ENCODE measurements around the gene INTS14. TPM values are rescaled to one million over a fixed set of nuclear protein-coding genes. Genes with fewer than 3 reads are reported as not detected.
"Not testable (repeated sequence)": the region's sequence is repeated elsewhere in the genome, so short reads cannot be mapped to it uniquely, and the experiment has no call there.

Gene INTS14
- total RNA-seq, 6 experiments from 2014 or later = 27.8 to 35.0 (median 31.0) TPM

GRCh38 chr15:65553691-65554090 lies 57.2 kb downstream of the INTS14 start:
- Mint-ChIP-seq H3K36me3 (ENCODE audit: low read depth) (peaks cover 27% of the 10 kb centered on the region), H3K4me3 (no peak overlapping the region), H3K27ac (no peak overlapping the region), H3K9me3 (no peaks in the 10 kb centered on the region), H3K4me1 (ENCODE audit: low read depth) (peaks cover 22% of the 10 kb centered on the region), H3K27me3 (ENCODE audit: insufficient read depth) (peaks cover 2% of the 10 kb centered on the region; the same call in 1 of the 2 replicates)
- DNase-seq = no peak
- TF ChIP-seq CTCF (IDR thresholded peaks at IDR 0.05) = no peak

- Mint-ChIP-seq H3K36me3 (ENCODE audit: low read depth) (peaks cover 22% of the 10 kb centered on the region), H3K4me1 (ENCODE audit: low read depth) (peaks cover 15% of the 10 kb centered on the region)
- H3K27me3 Mint-ChIP-seq (ENCODE audit: insufficient read depth); H3K4me3 Mint-ChIP-seq; H3K27ac Mint-ChIP-seq; H3K9me3 Mint-ChIP-seq; DNase-seq: not testable (repeated sequence)
These were observed 58.1 kb downstream of the INTS14 start for GRCh38 chr15:65552851-65553250.

GRCh38 chr15:65551183-65551582 lies 59.7 kb downstream of the INTS14 start:
- DNase-seq = no peak
- Mint-ChIP-seq H3K4me3 (no peak overlapping the region), H3K36me3 (ENCODE audit: low read depth) (peaks cover 20% of the 10 kb centered on the region), H3K9me3 (no peaks in the 10 kb centered on the region), H3K27me3 (ENCODE audit: insufficient read depth) (peaks cover 2% of the 10 kb centered on the region; the same call in 1 of the 2 replicates), H3K27ac (no peak overlapping the region), H3K4me1 (ENCODE audit: low read depth) (peaks cover 16% of the 10 kb centered on the region)
- TF ChIP-seq CTCF (IDR thresholded peaks at IDR 0.05) = no peak

GRCh38 chr15:65550681-65551098 lies 60.2 kb downstream of the INTS14 start:
- peaks cover 16% of the 10 kb centered on the region for H3K4me1 Mint-ChIP-seq (ENCODE audit: low read depth)
- TF ChIP-seq CTCF (IDR thresholded peaks at IDR 0.05) = no peak
- no peaks in the 10 kb centered on the region for H3K9me3 Mint-ChIP-seq
- H3K36me3 Mint-ChIP-seq (ENCODE audit: low read depth) = peaks cover 20% of the 10 kb centered on the region
- DNase-seq = peak; percentile 1
- peaks cover 2% of the 10 kb centered on the region; the same call in 1 of the 2 replicates for H3K27me3 Mint-ChIP-seq (ENCODE audit: insufficient read depth)
- H3K4me3 Mint-ChIP-seq = no peak overlapping the region
- H3K27ac Mint-ChIP-seq = no peak overlapping the region

DNA sequence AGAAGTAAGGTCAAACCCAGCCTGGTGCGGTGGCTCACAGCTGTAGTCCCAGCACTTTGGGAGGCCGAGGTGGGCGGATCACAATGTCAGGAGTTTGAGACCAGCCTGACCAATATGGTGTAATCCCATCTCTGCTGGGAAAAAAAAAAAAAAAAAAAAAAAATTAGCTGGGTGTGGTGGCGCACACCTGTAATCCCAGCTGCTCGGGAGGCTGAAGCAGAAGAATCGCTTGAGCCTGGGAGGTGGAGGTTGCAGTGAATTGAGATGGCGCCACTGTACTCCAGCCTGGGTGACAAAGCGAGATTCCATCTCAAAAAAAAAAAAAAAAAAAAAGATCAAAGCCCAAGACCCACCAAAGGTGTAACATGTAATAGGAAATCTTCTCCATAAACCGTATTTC lies 61.6 kb downstream of the INTS14 start:
- H3K9me3 Mint-ChIP-seq; DNase-seq; H3K27me3 Mint-ChIP-seq (ENCODE audit: insufficient read depth); H3K4me3 Mint-ChIP-seq; H3K27ac Mint-ChIP-seq: not testable (repeated sequence)
- H3K36me3 Mint-ChIP-seq (ENCODE audit: low read depth) = peaks cover 12% of the 10 kb centered on the region
- H3K4me1 Mint-ChIP-seq (ENCODE audit: low read depth) = peaks cover 16% of the 10 kb centered on the region

DNA sequence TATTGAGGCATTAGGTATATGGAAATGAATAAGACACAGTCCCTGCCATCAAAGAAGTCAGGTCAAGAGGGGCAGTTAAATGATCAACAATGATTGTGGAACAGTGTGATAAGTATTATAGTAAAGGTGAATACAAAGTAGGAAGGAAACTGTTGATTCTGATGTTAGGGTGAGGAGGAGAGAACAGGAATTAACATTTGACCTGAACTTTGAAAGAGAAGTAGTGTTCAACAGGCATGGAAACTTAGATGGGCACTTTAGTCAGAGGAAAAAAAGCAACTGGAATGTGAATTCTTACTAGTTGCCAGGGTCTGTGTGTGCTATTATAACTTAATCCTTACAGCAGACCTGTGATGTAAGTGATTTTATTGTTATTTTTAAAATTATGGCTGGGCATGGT lies 63.1 kb downstream of the INTS14 start:
- no peaks in the 10 kb centered on the region for H3K27me3 Mint-ChIP-seq (ENCODE audit: insufficient read depth)
- TF ChIP-seq CTCF (IDR thresholded peaks at IDR 0.05) = no peak
- H3K4me1 Mint-ChIP-seq (ENCODE audit: low read depth) = peaks cover 16% of the 10 kb centered on the region
- DNase-seq = no peak
- no peak overlapping the region for H3K27ac Mint-ChIP-seq
- H3K4me3 Mint-ChIP-seq = no peak overlapping the region
- H3K36me3 Mint-ChIP-seq (ENCODE audit: low read depth) = no peaks in the 10 kb centered on the region
- no peaks in the 10 kb centered on the region for H3K9me3 Mint-ChIP-seq
